GM23338 (cell line): ENCODE data around the gene AJUBA.

ENCODE experiments used
- CTCF ChIP-seq, 2 experiments: fragments of 200-600 bp in 1 of 2; sonication (generic) in 1 of 2; conservative IDR thresholded peaks; 2 replicates each; pipeline versions ENCODE4 v1.5.1 to v1.6.1; 2016 to 2017; ENCODE audit warnings: antibody characterized with exemption in 2 of 2, low read depth in 2 of 2, mild to moderate bottlenecking in 2 of 2, moderate library complexity in 1 of 2
- EZH2 ChIP-seq: fragments of 200-600 bp; sonication (generic); IDR thresholded peaks from one replicate; pipeline ENCODE4 v1.8.0; 2017; ENCODE audit warnings: antibody characterized with exemption, mild to moderate bottlenecking, low read depth; ENCODE audit not compliant: unreplicated experiment
- EZH2phosphoT487 ChIP-seq: fragments of 200-600 bp; sonication (generic); IDR thresholded peaks from one replicate; pipeline ENCODE4 v1.8.1; 2018; ENCODE audit warnings: antibody characterized with exemption; ENCODE audit not compliant: unreplicated experiment
- NANOG ChIP-seq: IDR thresholded peaks from 2 replicates; pipeline ENCODE4 v1.6.1; 2016; ENCODE audit warnings: antibody characterized with exemption, borderline replicate concordance
- POLR2AphosphoS5 ChIP-seq: IDR thresholded peaks from 2 replicates; pipeline ENCODE4 v1.6.1; 2016; ENCODE audit warnings: antibody characterized with exemption, low read depth
- STAT1 ChIP-seq: IDR thresholded peaks from one replicate; pipeline ENCODE4 v1.6.1; 2016; ENCODE audit warnings: antibody characterized with exemption; ENCODE audit not compliant: unreplicated experiment
- ZNF114 ChIP-seq: fragments of 250-450 bp; sonication (Bioruptor Pico); IDR thresholded peaks from 2 replicates; pipeline ENCODE4 v1.5.0; 2020; ENCODE audit warnings: mild to moderate bottlenecking, moderate library complexity
- TF ChIP-seq, protein P1 (sequence below): IDR thresholded peaks from 2 replicates; pipeline ENCODE4 v1.6.1; 2016; ENCODE audit warnings: antibody characterized with exemption
- TF ChIP-seq, protein P2 (sequence below): IDR thresholded peaks from one replicate; pipeline ENCODE4 v1.6.1; 2018; ENCODE audit warnings: antibody characterized with exemption; ENCODE audit not compliant: unreplicated experiment

- no peak for TF ChIP-seq EZH2
- no peak for TF ChIP-seq CTCF (conservative IDR thresholded peaks at IDR 0.05; ENCODE audit: low read depth in 2 of 2)
- no peak for TF ChIP-seq POLR2AphosphoS5
- no peak for TF ChIP-seq NANOG
- no peak for TF ChIP-seq EZH2phosphoT487
- no peak for TF ChIP-seq ZNF114 (CRISPR knock-in tag)
- no peak for TF ChIP-seq STAT1
- TF ChIP-seq, protein P1, sequence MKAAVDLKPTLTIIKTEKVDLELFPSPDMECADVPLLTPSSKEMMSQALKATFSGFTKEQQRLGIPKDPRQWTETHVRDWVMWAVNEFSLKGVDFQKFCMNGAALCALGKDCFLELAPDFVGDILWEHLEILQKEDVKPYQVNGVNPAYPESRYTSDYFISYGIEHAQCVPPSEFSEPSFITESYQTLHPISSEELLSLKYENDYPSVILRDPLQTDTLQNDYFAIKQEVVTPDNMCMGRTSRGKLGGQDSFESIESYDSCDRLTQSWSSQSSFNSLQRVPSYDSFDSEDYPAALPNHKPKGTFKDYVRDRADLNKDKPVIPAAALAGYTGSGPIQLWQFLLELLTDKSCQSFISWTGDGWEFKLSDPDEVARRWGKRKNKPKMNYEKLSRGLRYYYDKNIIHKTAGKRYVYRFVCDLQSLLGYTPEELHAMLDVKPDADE, result no peak
- TF ChIP-seq, protein P2, sequence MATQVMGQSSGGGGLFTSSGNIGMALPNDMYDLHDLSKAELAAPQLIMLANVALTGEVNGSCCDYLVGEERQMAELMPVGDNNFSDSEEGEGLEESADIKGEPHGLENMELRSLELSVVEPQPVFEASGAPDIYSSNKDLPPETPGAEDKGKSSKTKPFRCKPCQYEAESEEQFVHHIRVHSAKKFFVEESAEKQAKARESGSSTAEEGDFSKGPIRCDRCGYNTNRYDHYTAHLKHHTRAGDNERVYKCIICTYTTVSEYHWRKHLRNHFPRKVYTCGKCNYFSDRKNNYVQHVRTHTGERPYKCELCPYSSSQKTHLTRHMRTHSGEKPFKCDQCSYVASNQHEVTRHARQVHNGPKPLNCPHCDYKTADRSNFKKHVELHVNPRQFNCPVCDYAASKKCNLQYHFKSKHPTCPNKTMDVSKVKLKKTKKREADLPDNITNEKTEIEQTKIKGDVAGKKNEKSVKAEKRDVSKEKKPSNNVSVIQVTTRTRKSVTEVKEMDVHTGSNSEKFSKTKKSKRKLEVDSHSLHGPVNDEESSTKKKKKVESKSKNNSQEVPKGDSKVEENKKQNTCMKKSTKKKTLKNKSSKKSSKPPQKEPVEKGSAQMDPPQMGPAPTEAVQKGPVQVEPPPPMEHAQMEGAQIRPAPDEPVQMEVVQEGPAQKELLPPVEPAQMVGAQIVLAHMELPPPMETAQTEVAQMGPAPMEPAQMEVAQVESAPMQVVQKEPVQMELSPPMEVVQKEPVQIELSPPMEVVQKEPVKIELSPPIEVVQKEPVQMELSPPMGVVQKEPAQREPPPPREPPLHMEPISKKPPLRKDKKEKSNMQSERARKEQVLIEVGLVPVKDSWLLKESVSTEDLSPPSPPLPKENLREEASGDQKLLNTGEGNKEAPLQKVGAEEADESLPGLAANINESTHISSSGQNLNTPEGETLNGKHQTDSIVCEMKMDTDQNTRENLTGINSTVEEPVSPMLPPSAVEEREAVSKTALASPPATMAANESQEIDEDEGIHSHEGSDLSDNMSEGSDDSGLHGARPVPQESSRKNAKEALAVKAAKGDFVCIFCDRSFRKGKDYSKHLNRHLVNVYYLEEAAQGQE, result no peak
Measured at GRCh38 chr14:22979748-22980392, 2.5 kb downstream of the AJUBA start.
